HFFc6 (cell line): Measurements from ENCODE around the gene KIF26B. TPM values are rescaled to one million over a fixed set of nuclear protein-coding genes. Genes with fewer than 3 reads are reported as not detected.
"Not testable (repeated sequence)": the region's sequence is repeated elsewhere in the genome, so short reads cannot be mapped to it uniquely, and the experiment has no call there.

Experiments
- DNase-seq: peaks from one replicate; pipeline ENCODE4 v3.0.0-alpha.2; 2018
- H3K27ac Mint-ChIP-seq: 2 replicates; pipeline ENCODE4 v1.8.0; 2020; ENCODE audit warnings: mild to moderate bottlenecking, mixed read lengths
- H3K27me3 Mint-ChIP-seq: 2 replicates; pipeline ENCODE4 v1.8.0; 2021; ENCODE audit warnings: mild to moderate bottlenecking, moderate library complexity, mixed read lengths; ENCODE audit not compliant: insufficient read depth
- H3K36me3 Mint-ChIP-seq: 2 replicates; pipeline ENCODE4 v1.8.0; 2021; ENCODE audit warnings: low read depth, mixed read lengths
- H3K4me1 Mint-ChIP-seq: 2 replicates; pipeline ENCODE4 v1.8.0; 2020; ENCODE audit warnings: low read depth, mixed read lengths
- H3K4me3 Mint-ChIP-seq: 2 replicates; pipeline ENCODE4 v1.8.0; 2020; ENCODE audit warnings: mild to moderate bottlenecking, moderate library complexity, mixed read lengths
- H3K9me3 Mint-ChIP-seq: 2 replicates; pipeline ENCODE4 v1.8.0; 2020; ENCODE audit warnings: mild to moderate bottlenecking, mixed read lengths
- total RNA-seq, 6 experiments: library from RNA; stranded (reverse); fragmentation: NEBNext Ultra II Directional; extraction: Animal tissue kit (Norgen Biotek cat#: 25700); gene quantifications; 2 replicates in 1 of 6; 3 replicates in 5 of 6; pipeline ENCODE4 v1.2.3, GENCODE V29; 2021
- TF ChIP-seq, protein P1 (sequence below): fragments of 200-600 bp; sonication (generic); IDR thresholded peaks from 2 replicates; pipeline ENCODE4 v1.5.0; 2021; ENCODE audit warnings: antibody characterized with exemption, mild to moderate bottlenecking

KIF26B gene
- total RNA-seq, 6 experiments from 2014 or later, result 4.6 to 7.5 (median 5.5) TPM

DNA sequence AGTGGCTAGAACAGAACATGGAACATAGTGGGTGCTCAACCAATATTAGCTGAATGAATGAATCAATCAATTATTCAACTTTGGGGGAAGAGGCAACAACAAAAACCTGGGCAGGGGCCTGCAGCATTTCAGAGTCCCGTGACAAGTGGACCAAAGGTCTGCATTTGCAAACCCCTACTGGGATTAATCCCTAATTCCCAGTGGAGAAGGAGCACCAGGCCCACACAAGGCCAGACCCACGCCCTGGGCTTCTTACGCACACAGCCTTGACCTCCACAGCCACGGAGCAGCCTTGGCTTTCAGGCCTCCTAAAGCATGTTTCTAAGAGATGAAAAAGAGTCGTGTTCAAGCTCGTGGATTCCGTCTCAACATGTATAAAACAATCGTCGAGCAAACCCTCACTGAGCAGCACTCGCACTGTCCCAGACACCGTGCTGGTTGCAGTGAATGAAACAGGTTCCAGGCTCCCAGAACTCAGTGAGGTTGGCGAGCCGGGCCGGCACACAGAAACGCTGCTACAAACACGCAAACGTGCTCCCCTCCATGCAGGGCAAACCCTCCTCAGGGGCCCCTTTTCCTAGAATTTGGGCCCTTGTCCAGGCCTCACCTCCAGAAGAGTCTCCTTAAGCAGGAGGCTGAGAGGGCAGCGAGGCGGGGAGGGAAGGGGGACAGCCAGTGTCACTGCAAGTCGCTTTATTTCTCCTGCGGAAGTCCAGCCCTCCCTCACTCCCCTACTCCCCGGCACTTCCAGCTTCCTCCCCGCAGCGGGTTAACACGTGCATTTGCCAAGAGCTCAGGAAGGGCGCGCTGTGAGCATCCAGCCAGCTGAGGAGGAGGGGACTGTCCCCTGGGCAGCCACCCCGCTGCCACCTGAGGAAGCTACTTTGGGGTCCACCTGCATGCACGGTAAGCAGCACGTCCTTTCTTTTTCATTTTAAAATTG is 556.4 kb downstream of the KIF26B start:
- TF ChIP-seq, protein P1, sequence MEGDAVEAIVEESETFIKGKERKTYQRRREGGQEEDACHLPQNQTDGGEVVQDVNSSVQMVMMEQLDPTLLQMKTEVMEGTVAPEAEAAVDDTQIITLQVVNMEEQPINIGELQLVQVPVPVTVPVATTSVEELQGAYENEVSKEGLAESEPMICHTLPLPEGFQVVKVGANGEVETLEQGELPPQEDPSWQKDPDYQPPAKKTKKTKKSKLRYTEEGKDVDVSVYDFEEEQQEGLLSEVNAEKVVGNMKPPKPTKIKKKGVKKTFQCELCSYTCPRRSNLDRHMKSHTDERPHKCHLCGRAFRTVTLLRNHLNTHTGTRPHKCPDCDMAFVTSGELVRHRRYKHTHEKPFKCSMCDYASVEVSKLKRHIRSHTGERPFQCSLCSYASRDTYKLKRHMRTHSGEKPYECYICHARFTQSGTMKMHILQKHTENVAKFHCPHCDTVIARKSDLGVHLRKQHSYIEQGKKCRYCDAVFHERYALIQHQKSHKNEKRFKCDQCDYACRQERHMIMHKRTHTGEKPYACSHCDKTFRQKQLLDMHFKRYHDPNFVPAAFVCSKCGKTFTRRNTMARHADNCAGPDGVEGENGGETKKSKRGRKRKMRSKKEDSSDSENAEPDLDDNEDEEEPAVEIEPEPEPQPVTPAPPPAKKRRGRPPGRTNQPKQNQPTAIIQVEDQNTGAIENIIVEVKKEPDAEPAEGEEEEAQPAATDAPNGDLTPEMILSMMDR, result no peak
- DNase-seq, result no peak
- Mint-ChIP-seq H3K4me3 (no peak overlapping the region), H3K27ac (no peak overlapping the region), H3K36me3 (no peaks in the 10 kb centered on the region), H3K9me3 (no peaks in the 10 kb centered on the region), H3K27me3 (peaks cover 6% of the 10 kb centered on the region), H3K4me1 (peaks cover 19% of the 10 kb centered on the region)

DNA sequence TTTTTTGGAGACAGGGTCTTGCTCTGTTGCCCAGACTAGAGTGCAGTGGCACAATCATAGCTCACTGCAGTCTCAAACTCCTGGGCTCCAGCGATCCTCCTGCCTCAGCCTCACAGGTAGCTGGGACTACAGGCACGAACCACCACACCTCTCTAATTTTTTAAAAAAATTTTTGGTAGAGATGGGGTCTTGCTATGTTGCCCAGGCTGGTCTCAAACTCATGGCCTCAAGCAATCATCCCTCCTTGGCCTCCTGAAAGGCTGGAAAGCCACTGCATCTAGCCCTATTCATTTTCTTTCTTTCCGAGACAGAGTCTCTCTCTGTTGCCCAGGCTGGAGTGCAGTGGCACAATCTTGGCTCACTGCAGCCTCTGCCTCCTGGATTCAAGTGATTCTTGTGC is 559.2 kb downstream of the KIF26B start:
- H3K27ac Mint-ChIP-seq, H3K36me3 Mint-ChIP-seq, H3K9me3 Mint-ChIP-seq, H3K27me3 Mint-ChIP-seq, H3K4me3 Mint-ChIP-seq, DNase-seq: not testable (repeated sequence)
- peaks cover 24% of the 10 kb centered on the region for H3K4me1 Mint-ChIP-seq

DNA sequence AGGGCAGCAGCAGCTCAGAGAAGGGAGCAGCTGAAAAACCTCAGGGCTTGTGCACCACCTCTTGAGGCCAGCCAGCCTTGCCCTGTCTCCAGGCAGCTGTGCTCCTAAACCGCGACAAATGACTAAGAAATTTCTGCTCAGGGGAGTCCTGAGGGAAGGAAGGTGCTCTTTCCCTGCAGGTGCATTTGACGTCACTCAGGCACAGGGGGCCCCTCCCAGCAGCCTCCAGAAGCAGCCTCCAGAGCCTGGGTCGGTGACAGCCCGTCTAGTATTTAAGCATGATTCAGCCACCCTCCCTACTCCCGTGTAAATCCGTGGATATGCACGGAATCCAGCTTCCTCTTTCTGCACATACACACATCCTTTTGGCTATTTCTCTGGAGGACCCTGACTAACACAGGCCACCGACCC is 560.5 kb downstream of the KIF26B start:
- H3K4me3 Mint-ChIP-seq, result no peak overlapping the region; the same call in 1 of the 2 replicates
- no peak for DNase-seq

DNA sequence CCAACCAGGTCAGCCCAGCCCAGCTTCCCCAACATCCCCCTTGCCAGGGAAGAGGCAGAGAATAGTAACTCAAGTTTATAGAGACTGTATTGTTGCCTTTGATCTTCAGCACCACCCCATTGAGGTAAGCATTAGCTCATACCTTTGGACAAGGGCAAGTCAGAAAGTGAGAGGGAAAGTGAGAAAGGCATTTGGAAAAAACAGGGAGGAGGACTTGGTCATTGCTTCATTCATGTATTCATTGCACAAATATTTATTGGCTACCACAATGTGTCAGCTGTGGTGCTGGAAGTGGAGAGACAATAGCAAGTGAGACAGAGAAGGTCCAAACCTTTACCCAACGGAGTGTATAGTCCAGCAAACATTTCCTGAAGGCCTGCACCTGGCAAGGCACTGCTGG is 561.2 kb downstream of the KIF26B start:
- peaks cover 9% of the 10 kb centered on the region; the same call in 1 of the 2 replicates for H3K36me3 Mint-ChIP-seq
- H3K9me3 Mint-ChIP-seq, result no peaks in the 10 kb centered on the region
- peak; percentile 88 for DNase-seq
- TF ChIP-seq, protein P1, result no peak
- H3K4me1 Mint-ChIP-seq, result peaks cover 24% of the 10 kb centered on the region
- H3K4me3 Mint-ChIP-seq, result peak overlapping the region; percentile 20; the same call in 1 of the 2 replicates
- no peak overlapping the region for H3K27ac Mint-ChIP-seq
- H3K27me3 Mint-ChIP-seq, result peaks cover 3% of the 10 kb centered on the region

More for the DNA sequence above, 560.5 kb downstream of the KIF26B start:
- no peaks in the 10 kb centered on the region for H3K9me3 Mint-ChIP-seq
- peaks cover 9% of the 10 kb centered on the region; the same call in 1 of the 2 replicates for H3K36me3 Mint-ChIP-seq
- TF ChIP-seq, protein P1, result no peak
- peaks cover 24% of the 10 kb centered on the region for H3K4me1 Mint-ChIP-seq
- peaks cover 3% of the 10 kb centered on the region for H3K27me3 Mint-ChIP-seq
- H3K27ac Mint-ChIP-seq, result no peak overlapping the region

DNA sequence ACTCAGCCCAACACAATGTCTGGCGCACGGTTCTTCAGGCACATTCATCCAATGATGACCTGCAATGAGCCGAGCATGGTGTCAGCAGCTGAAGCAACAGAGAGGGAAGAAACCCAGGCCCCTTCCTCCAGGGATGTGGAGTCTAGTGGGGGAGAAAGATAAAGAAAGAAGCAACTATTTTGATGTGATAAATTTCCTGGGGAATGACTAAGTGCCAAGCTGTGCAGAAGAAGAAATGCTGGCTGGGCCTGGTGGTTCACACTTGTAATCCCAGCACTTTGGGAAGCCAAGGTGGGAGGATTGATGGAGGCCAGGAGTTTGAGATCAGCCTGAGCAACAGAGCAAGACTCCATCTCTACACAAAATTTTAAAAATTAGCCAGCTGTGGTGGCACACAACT is 561.8 kb downstream of the KIF26B start:
- DNase-seq, result no peak
- TF ChIP-seq, protein P1, result no peak
- Mint-ChIP-seq H3K4me3 (no peak overlapping the region), H3K27me3 (peaks cover 3% of the 10 kb centered on the region), H3K4me1 (peaks cover 24% of the 10 kb centered on the region), H3K27ac (peak overlapping the region; percentile 21; the same call in 1 of the 2 replicates), H3K36me3 (peaks cover 9% of the 10 kb centered on the region; the same call in 1 of the 2 replicates), H3K9me3 (no peaks in the 10 kb centered on the region)

DNA sequence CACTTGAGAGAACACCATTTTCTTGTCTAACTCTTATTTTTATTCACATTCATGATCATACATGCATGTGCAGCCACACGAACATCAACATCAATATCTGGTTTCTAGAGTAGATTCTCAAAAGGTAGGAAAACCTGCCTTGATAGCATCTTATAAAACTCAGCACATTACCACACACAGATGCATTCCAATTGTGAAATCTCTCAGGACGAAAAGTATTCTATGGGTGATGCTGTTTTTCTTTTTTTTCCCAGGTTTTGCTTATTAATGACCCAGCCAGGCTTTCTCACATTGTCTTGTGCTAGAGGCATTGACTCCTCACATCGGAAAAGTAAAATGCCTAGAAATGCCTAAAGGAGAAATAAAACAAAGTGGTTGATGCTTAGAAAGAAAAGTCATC is 562.8 kb downstream of the KIF26B start:
- Mint-ChIP-seq H3K9me3 (no peaks in the 10 kb centered on the region), H3K4me3 (no peak overlapping the region), H3K27me3 (peaks cover 3% of the 10 kb centered on the region), H3K36me3 (peaks cover 9% of the 10 kb centered on the region; the same call in 1 of the 2 replicates), H3K4me1 (peaks cover 24% of the 10 kb centered on the region), H3K27ac (no peak overlapping the region)
- DNase-seq, result no peak
- TF ChIP-seq, protein P1, result no peak
